IPS-11a (cell line): ENCODE data around the gene PWP2.
"Not testable (repeated sequence)": the region's sequence is repeated elsewhere in the genome, so short reads cannot be mapped to it uniquely, and the experiment has no call there.

ENCODE experiments used
- H3K4me3 ChIP-seq: one replicate; pipeline ENCODE4 v1.5.1; 2013; ENCODE audit warnings: low read depth, low read length, control low read depth

PWP2 gene

GRCh38 chr21:44133715-44134057 lies 26.5 kb downstream of the PWP2 start:
- H3K4me3 ChIP-seq, result not testable (repeated sequence)

GRCh38 chr21:44134732-44135131 lies 27.5 kb downstream of the PWP2 start:
- H3K4me3 ChIP-seq, result not testable (repeated sequence)

- H3K4me3 ChIP-seq, result not testable (repeated sequence)
Observed at GRCh38 chr21:44138039-44138438, 30.8 kb downstream of the PWP2 start.

- H3K4me3 ChIP-seq, result not testable (repeated sequence)
Observed at GRCh38 chr21:44139787-44140551, 32.8 kb downstream of the PWP2 start.

GRCh38 chr21:44140552-44140932 lies 33.3 kb downstream of the PWP2 start:
- H3K4me3 ChIP-seq, result not testable (repeated sequence)

GRCh38 chr21:44142470-44142869 lies 35.3 kb downstream of the PWP2 start:
- not testable (repeated sequence) for H3K4me3 ChIP-seq

GRCh38 chr21:44143380-44143779 lies 36.2 kb downstream of the PWP2 start:
- H3K4me3 ChIP-seq, result not testable (repeated sequence)

GRCh38 chr21:44143996-44144395 lies 36.8 kb downstream of the PWP2 start:
- H3K4me3 ChIP-seq, result not testable (repeated sequence)

- H3K4me3 ChIP-seq, result not testable (repeated sequence)
Observed at GRCh38 chr21:44144784-44145602, 37.8 kb downstream of the PWP2 start.

GRCh38 chr21:44145616-44146015 lies 38.4 kb downstream of the PWP2 start:
- H3K4me3 ChIP-seq, result not testable (repeated sequence)

GRCh38 chr21:44147108-44147507 lies 39.9 kb downstream of the PWP2 start:
- not testable (repeated sequence) for H3K4me3 ChIP-seq

- not testable (repeated sequence) for H3K4me3 ChIP-seq
Observed at GRCh38 chr21:44150255-44150654, 43.1 kb downstream of the PWP2 start.

- not testable (repeated sequence) for H3K4me3 ChIP-seq
Observed at GRCh38 chr21:44153214-44153888, 46.2 kb downstream of the PWP2 start.

- not testable (repeated sequence) for H3K4me3 ChIP-seq
Observed at GRCh38 chr21:44153889-44154228, 46.7 kb downstream of the PWP2 start.

- H3K4me3 ChIP-seq, result not testable (repeated sequence)
Observed at GRCh38 chr21:44154816-44155230, 47.6 kb downstream of the PWP2 start.

GRCh38 chr21:44155231-44155993 lies 48.2 kb downstream of the PWP2 start:
- not testable (repeated sequence) for H3K4me3 ChIP-seq

- H3K4me3 ChIP-seq, result not testable (repeated sequence)
Observed at GRCh38 chr21:44155994-44156380, 48.8 kb downstream of the PWP2 start.

- H3K4me3 ChIP-seq, result not testable (repeated sequence)
Observed at GRCh38 chr21:44157439-44158081, 50.4 kb downstream of the PWP2 start.

- not testable (repeated sequence) for H3K4me3 ChIP-seq
Observed at GRCh38 chr21:44158082-44158468, 50.9 kb downstream of the PWP2 start.

GRCh38 chr21:44159349-44160297 lies 52.4 kb downstream of the PWP2 start:
- H3K4me3 ChIP-seq, result not testable (repeated sequence)
